Measurements from ENCODE around the gene BCL6. TPM values are rescaled to one million over a fixed set of nuclear protein-coding genes. Genes with fewer than 3 reads are reported as not detected.

Gene BCL6
- total and polyA plus RNA-seq, 4 donors = 7.8 to 71.8 (median 13.3) TPM

DNA sequence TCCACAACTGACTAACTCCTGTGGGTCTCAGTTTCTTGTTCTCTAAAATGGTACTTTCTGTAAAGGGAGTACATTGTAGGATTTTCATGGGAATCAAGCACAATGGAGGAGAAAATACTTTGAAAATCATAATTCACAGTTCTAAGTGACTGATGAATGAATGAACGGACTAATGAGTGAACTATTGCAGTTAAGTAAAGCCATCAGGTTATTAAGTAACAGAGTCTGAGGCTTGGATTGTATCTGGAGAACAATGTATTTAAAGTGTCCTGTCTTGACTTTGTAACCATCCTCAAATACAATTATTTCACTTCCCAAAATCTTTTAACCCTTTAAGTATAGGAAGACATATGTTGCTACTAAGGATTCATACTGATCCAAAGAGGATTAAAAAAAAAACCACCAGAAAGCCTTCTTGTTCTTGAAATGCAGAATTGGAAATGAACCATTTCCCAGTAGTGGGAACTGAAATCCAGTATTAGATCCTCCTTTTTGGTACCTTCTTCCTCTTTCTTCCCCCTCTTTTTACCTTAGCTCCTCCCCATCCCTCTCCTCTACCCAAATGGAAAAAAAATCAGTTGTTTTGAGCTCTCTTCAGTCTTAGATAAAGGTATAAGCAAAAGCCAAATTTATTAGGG is 13.2 kb upstream of the BCL6 start:
- WGBS = 68% methylated on average over 1 of the region's 1 CpG
- no peaks in the 10 kb centered on the region for H3K27me3 ChIP-seq (ENCODE audit: control insufficient read depth in 4 of 4, insufficient read depth in 4 of 4, low read length in 3 of 4)
- H3K27ac ChIP-seq (ENCODE audit: low read depth in 1 of 2, low read length in 2 of 2) = no peak overlapping the region
- no peak overlapping the region for H3K9ac ChIP-seq (ENCODE audit: low read depth in 1 of 2, low read length in 2 of 2)
- H3K4me3 ChIP-seq (ENCODE audit: low read depth in 1 of 3, low read length in 3 of 3) = no peak overlapping the region
- no peak for TF ChIP-seq RAD21 (IDR thresholded peaks at IDR 0.05)
- no peak for TF ChIP-seq NR2F2 (IDR thresholded peaks at IDR 0.05)
- no peak for TF ChIP-seq HNF4A (conservative IDR thresholded peaks at IDR 0.05)
- TF ChIP-seq YY1 (IDR thresholded peaks at IDR 0.05) = no peak
- TF ChIP-seq EGR1 (IDR thresholded peaks at IDR 0.05; ENCODE audit: low read depth in 2 of 2) = no peak
- TF ChIP-seq JUND (IDR thresholded peaks at IDR 0.05) = no peak
- TF ChIP-seq, protein P1, sequence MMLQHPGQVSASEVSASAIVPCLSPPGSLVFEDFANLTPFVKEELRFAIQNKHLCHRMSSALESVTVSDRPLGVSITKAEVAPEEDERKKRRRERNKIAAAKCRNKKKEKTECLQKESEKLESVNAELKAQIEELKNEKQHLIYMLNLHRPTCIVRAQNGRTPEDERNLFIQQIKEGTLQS (IDR thresholded peaks at IDR 0.05) = no peak
- TF ChIP-seq, protein P2, sequence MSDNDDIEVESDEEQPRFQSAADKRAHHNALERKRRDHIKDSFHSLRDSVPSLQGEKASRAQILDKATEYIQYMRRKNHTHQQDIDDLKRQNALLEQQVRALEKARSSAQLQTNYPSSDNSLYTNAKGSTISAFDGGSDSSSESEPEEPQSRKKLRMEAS (IDR thresholded peaks at IDR 0.05) = no peak
- TF ChIP-seq HNF4G (IDR thresholded peaks at IDR 0.05) = no peak
- TF ChIP-seq FOXA1 (IDR thresholded peaks at IDR 0.05) = no peak
- TF ChIP-seq, protein P3, sequence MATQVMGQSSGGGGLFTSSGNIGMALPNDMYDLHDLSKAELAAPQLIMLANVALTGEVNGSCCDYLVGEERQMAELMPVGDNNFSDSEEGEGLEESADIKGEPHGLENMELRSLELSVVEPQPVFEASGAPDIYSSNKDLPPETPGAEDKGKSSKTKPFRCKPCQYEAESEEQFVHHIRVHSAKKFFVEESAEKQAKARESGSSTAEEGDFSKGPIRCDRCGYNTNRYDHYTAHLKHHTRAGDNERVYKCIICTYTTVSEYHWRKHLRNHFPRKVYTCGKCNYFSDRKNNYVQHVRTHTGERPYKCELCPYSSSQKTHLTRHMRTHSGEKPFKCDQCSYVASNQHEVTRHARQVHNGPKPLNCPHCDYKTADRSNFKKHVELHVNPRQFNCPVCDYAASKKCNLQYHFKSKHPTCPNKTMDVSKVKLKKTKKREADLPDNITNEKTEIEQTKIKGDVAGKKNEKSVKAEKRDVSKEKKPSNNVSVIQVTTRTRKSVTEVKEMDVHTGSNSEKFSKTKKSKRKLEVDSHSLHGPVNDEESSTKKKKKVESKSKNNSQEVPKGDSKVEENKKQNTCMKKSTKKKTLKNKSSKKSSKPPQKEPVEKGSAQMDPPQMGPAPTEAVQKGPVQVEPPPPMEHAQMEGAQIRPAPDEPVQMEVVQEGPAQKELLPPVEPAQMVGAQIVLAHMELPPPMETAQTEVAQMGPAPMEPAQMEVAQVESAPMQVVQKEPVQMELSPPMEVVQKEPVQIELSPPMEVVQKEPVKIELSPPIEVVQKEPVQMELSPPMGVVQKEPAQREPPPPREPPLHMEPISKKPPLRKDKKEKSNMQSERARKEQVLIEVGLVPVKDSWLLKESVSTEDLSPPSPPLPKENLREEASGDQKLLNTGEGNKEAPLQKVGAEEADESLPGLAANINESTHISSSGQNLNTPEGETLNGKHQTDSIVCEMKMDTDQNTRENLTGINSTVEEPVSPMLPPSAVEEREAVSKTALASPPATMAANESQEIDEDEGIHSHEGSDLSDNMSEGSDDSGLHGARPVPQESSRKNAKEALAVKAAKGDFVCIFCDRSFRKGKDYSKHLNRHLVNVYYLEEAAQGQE (IDR thresholded peaks at IDR 0.05) = no peak
- TF ChIP-seq, protein P4, sequence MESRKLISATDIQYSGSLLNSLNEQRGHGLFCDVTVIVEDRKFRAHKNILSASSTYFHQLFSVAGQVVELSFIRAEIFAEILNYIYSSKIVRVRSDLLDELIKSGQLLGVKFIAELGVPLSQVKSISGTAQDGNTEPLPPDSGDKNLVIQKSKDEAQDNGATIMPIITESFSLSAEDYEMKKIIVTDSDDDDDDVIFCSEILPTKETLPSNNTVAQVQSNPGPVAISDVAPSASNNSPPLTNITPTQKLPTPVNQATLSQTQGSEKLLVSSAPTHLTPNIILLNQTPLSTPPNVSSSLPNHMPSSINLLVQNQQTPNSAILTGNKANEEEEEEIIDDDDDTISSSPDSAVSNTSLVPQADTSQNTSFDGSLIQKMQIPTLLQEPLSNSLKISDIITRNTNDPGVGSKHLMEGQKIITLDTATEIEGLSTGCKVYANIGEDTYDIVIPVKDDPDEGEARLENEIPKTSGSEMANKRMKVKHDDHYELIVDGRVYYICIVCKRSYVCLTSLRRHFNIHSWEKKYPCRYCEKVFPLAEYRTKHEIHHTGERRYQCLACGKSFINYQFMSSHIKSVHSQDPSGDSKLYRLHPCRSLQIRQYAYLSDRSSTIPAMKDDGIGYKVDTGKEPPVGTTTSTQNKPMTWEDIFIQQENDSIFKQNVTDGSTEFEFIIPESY (IDR thresholded peaks at IDR 0.05) = no peak
- TF ChIP-seq, protein P5, sequence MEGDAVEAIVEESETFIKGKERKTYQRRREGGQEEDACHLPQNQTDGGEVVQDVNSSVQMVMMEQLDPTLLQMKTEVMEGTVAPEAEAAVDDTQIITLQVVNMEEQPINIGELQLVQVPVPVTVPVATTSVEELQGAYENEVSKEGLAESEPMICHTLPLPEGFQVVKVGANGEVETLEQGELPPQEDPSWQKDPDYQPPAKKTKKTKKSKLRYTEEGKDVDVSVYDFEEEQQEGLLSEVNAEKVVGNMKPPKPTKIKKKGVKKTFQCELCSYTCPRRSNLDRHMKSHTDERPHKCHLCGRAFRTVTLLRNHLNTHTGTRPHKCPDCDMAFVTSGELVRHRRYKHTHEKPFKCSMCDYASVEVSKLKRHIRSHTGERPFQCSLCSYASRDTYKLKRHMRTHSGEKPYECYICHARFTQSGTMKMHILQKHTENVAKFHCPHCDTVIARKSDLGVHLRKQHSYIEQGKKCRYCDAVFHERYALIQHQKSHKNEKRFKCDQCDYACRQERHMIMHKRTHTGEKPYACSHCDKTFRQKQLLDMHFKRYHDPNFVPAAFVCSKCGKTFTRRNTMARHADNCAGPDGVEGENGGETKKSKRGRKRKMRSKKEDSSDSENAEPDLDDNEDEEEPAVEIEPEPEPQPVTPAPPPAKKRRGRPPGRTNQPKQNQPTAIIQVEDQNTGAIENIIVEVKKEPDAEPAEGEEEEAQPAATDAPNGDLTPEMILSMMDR (IDR thresholded peaks at IDR 0.05; ENCODE audit: low read depth, low read length, missing input control) = no peak
- no peak for TF ChIP-seq RXRA (IDR thresholded peaks at IDR 0.05)
- no peak for TF ChIP-seq TAF1 (conservative IDR thresholded peaks at IDR 0.05)
- no peak for TF ChIP-seq GABPA (IDR thresholded peaks at IDR 0.05 in 1 of 2, conservative IDR thresholded peaks at IDR 0.05 in 1 of 2)
- H3K9me3 ChIP-seq (ENCODE audit: control insufficient read depth in 4 of 4, low read length in 3 of 4) = no peaks in the 10 kb centered on the region
- DNase-seq (ENCODE audit: low spot score) = no peak
- H3K4me1 ChIP-seq (ENCODE audit: control insufficient read depth in 4 of 4, insufficient read depth in 4 of 4, low read length in 3 of 4) = no peaks in the 10 kb centered on the region
- no peaks in the 10 kb centered on the region for H3K36me3 ChIP-seq (ENCODE audit: control insufficient read depth in 4 of 4, insufficient read depth in 3 of 4, low read depth in 1 of 4, low read length in 3 of 4)

Measured in liver (tissue), 9 donors.